ENCODE results near the gene TMEM81. TPM values are rescaled to one million over a fixed set of nuclear protein-coding genes. Genes with fewer than 3 reads are reported as not detected.

TMEM81 gene
- total and polyA plus RNA-seq, 10 of the 15 experiments (the other 5 are each of a cell fraction or from before 2014, with no cell fraction given), result 0.62 to 2.2 (median 1.1) TPM

GRCh38 chr1:205064741-205065316 lies 19.4 kb downstream of the TMEM81 start:
- H3K79me2 ChIP-seq (ENCODE audit: control insufficient read depth, insufficient read depth, low read length), result no peaks in the 10 kb centered on the region
- H4K20me1 ChIP-seq (ENCODE audit: control insufficient read depth, insufficient read depth), result no peaks in the 10 kb centered on the region
- FAIRE-seq (no peak), DNase-seq (ENCODE audit: low read depth, low spot score) (no peak), ATAC-seq (no peak)
- 19% methylated on average over 9 of the region's 9 CpGs for WGBS (ENCODE audit: insufficient coverage, insufficient replicate concordance, low lambda C conversion rate, missing lambda C conversion rate)
- intact Hi-C loops (cut with micrococcal nuclease; ENCODE audit: unreplicated experiment), result no loop called here
- H3K36me3 ChIP-seq (ENCODE audit: control insufficient read depth in 2 of 2, insufficient read depth in 2 of 2, low read length in 1 of 2), result no peaks in the 10 kb centered on the region
- no peak overlapping the region for H2AFZ ChIP-seq (ENCODE audit: control insufficient read depth, low read depth, low read length)
- no peak overlapping the region for H3K9ac ChIP-seq (ENCODE audit: control insufficient read depth, insufficient read depth, low read length)
- ChIA-PET POLR2A (no interaction called here), CTCF (interaction anchor here (1.4 to 6.8 kb wide), 2 partner anchors 74 to 191 kb away, joined by 3 to 151 read pairs; no protein-coding TSS in a partner anchor), SMC1A (ENCODE audit: uncharacterized antibody, unreplicated experiment) (no interaction called here), RAD21 (ENCODE audit: unreplicated experiment) (interaction anchor here (1.0 to 4.7 kb wide), 2 partner anchors 72 to 75 kb away, joined by 3 to 81 read pairs; no protein-coding TSS in a partner anchor)
- TF ChIP-seq BCLAF1 (IDR thresholded peaks at IDR 0.05), result no peak
- BruUV-seq (replicated peaks), result no TSS peak
- no peak overlapping the region for H3K4me2 ChIP-seq (ENCODE audit: control insufficient read depth, insufficient read depth)
- no peaks in the 10 kb centered on the region for H3K4me1 ChIP-seq (ENCODE audit: control insufficient read depth, insufficient read depth, low read length)
- H3K4me3 ChIP-seq, result no peak overlapping the region
- in situ Hi-C loops (cut with MboI), result loop anchor here (5.0 kb wide), 1 partner anchor 88 kb away; no protein-coding TSS in a partner anchor
- no peak overlapping the region for H3K27ac ChIP-seq (ENCODE audit: control insufficient read depth, insufficient read depth)
- H3K27me3 ChIP-seq (replicated peaks in 1 of 2; ENCODE audit: control insufficient read depth in 2 of 2, insufficient read depth in 2 of 2, low read length in 1 of 2), result no peaks in the 10 kb centered on the region
- H3K9me3 ChIP-seq (replicated peaks; ENCODE audit: control insufficient read depth, insufficient read depth, low read length), result no peaks in the 10 kb centered on the region

- FAIRE-seq (no peak), ATAC-seq (no peak), DNase-seq (ENCODE audit: low read depth, low spot score) (no peak)
- no peaks in the 10 kb centered on the region for H3K27me3 ChIP-seq (replicated peaks in 1 of 2; ENCODE audit: control insufficient read depth in 2 of 2, insufficient read depth in 2 of 2, low read length in 1 of 2)
- no peak overlapping the region for H3K4me3 ChIP-seq
- no peaks in the 10 kb centered on the region for H3K79me2 ChIP-seq (ENCODE audit: control insufficient read depth, insufficient read depth, low read length)
- no peaks in the 10 kb centered on the region for H3K9me3 ChIP-seq (replicated peaks; ENCODE audit: control insufficient read depth, insufficient read depth, low read length)
- in situ Hi-C loops (cut with MboI), result loop anchor here (5.0 kb wide), 1 partner anchor 87 kb away; no protein-coding TSS in a partner anchor
- POLR2A ChIA-PET, result no interaction called here
- CTCF ChIA-PET, result interaction anchor here (3.8 to 6.8 kb wide), 4 partner anchors 74 to 193 kb away, joined by 41 to 151 read pairs (median 120); no protein-coding TSS in a partner anchor
- SMC1A ChIA-PET (ENCODE audit: uncharacterized antibody, unreplicated experiment), result interaction anchor here (1.3 to 3.5 kb wide), 2 partner anchors 76 to 192 kb away, joined by 5 to 45 read pairs; no protein-coding TSS in a partner anchor
- H3K27ac ChIP-seq (ENCODE audit: control insufficient read depth, insufficient read depth), result no peak overlapping the region
- BruUV-seq (replicated peaks), result no TSS peak
- H3K36me3 ChIP-seq (ENCODE audit: control insufficient read depth in 2 of 2, insufficient read depth in 2 of 2, low read length in 1 of 2), result no peaks in the 10 kb centered on the region
- H3K9ac ChIP-seq (ENCODE audit: control insufficient read depth, insufficient read depth, low read length), result no peak overlapping the region
- no peak overlapping the region for H3K4me2 ChIP-seq (ENCODE audit: control insufficient read depth, insufficient read depth)
- no peak overlapping the region for H2AFZ ChIP-seq (ENCODE audit: control insufficient read depth, low read depth, low read length)
- H4K20me1 ChIP-seq (ENCODE audit: control insufficient read depth, insufficient read depth), result no peaks in the 10 kb centered on the region
- intact Hi-C loops (cut with micrococcal nuclease; ENCODE audit: unreplicated experiment), result no loop called here
- WGBS (ENCODE audit: insufficient coverage, insufficient replicate concordance, low lambda C conversion rate, missing lambda C conversion rate), result 47% methylated on average over 11 of the region's 11 CpGs
- H3K4me1 ChIP-seq (ENCODE audit: control insufficient read depth, insufficient read depth, low read length), result no peaks in the 10 kb centered on the region
- RAD21 ChIA-PET (ENCODE audit: unreplicated experiment), result interaction anchor here (4.0 to 4.7 kb wide), 2 partner anchors 74 to 88 kb away, joined by 47 to 81 read pairs; no protein-coding TSS in a partner anchor
- TF ChIP-seq E4F1 (IDR thresholded peaks at IDR 0.05; ENCODE audit: borderline replicate concordance, partially characterized antibody) (no peak), BCL3 (IDR thresholded peaks at IDR 0.05; ENCODE audit: borderline replicate concordance, insufficient read depth, low read depth, low read length, poor library complexity, severe bottlenecking) (no peak), RCOR1 (conservative IDR thresholded peaks at IDR 0.05; ENCODE audit: low read depth, low read length) (no peak), PKNOX1 (IDR thresholded peaks at IDR 0.05) (no peak), MYB (IDR thresholded peaks at IDR 0.05; ENCODE audit: borderline replicate concordance, low read depth, low read length) (no peak), FOXK2 (IDR thresholded peaks at IDR 0.05) (no peak)
These were observed 20.0 kb downstream of the TMEM81 start for GRCh38 chr1:205064301-205064700.

All from GM12878 (cell line).